CD14-positive monocyte (primary cell): ENCODE data around the gene NFRKB. TPM values are rescaled to one million over a fixed set of nuclear protein-coding genes. Genes with fewer than 3 reads are reported as not detected.

Source experiments
- DNase-seq, 3 donors: peaks; one replicate each; pipeline ENCODE4 v3.0.0-alpha.2; 2011 to 2022
- H2AFZ ChIP-seq: 2 replicates; pipeline ENCODE4 v1.6.0; 2012; ENCODE audit warnings: mild to moderate bottlenecking, low read depth, low read length, inconsistent platforms; ENCODE audit not compliant: insufficient read depth, poor library complexity, severe bottlenecking
- H3K27ac ChIP-seq, 2 donors: 1 replicate in 1 of 2; 2 replicates in 1 of 2; pipeline ENCODE4 v1.5.1; 2012 to 2013; ENCODE audit warnings: low read length in 2 of 2, control low read depth in 1 of 2, inconsistent platforms in 1 of 2, low read depth in 1 of 2, mild to moderate bottlenecking in 1 of 2
- H3K27me3 ChIP-seq, 2 donors: one replicate each; pipeline versions ENCODE4 v1.6.0 to v1.6.1; 2011 to 2013; ENCODE audit warnings: low read length in 2 of 2; ENCODE audit not compliant: control insufficient read depth in 2 of 2, insufficient read depth in 2 of 2
- H3K36me3 ChIP-seq, 2 donors: replicated peaks in 1 of 2; 1 replicate in 1 of 2; 2 replicates in 1 of 2; pipeline versions ENCODE4 v1.5.1 to v1.6.1; 2012 to 2013; ENCODE audit warnings: low read length in 2 of 2, control low read depth in 1 of 2, inconsistent platforms in 1 of 2, mild to moderate bottlenecking in 1 of 2; ENCODE audit not compliant: insufficient read depth in 2 of 2, control insufficient read depth in 1 of 2
- H3K4me1 ChIP-seq, 2 donors: 1 replicate in 1 of 2; 2 replicates in 1 of 2; pipeline versions ENCODE4 v1.5.1 to v1.6.1; 2012 to 2013; ENCODE audit warnings: low read length in 2 of 2, control low read depth in 1 of 2, inconsistent platforms in 1 of 2, mild to moderate bottlenecking in 1 of 2, moderate library complexity in 1 of 2; ENCODE audit not compliant: insufficient read depth in 2 of 2, control insufficient read depth in 1 of 2
- H3K4me2 ChIP-seq: replicated peaks from 2 replicates; pipeline ENCODE3; 2012; ENCODE audit warnings: low read length, moderate library complexity, mild to moderate bottlenecking; ENCODE audit not compliant: poor library complexity, severe bottlenecking; ENCODE audit errors: extremely low read depth
- H3K4me3 ChIP-seq, 3 experiments: fragments of 200-600 bp in 1 of 3; sonication (generic) in 1 of 3; replicated peaks in 1 of 3; 1 replicate in 2 of 3; 2 replicates in 1 of 3; pipeline ENCODE4 v1.5.1; 2011 to 2013; ENCODE audit warnings: low read length in 3 of 3, mild to moderate bottlenecking in 3 of 3, control low read depth in 2 of 3, low read depth in 2 of 3, inconsistent platforms in 1 of 3, moderate library complexity in 1 of 3
- H3K79me2 ChIP-seq: 2 replicates; pipeline ENCODE4 v1.6.0; 2012; ENCODE audit warnings: mild to moderate bottlenecking, control low read depth, inconsistent platforms, low read length, moderate library complexity; ENCODE audit not compliant: insufficient read depth
- H3K9ac ChIP-seq: 2 replicates; pipeline ENCODE4 v1.6.0; 2017; ENCODE audit warnings: low read length, mild to moderate bottlenecking; ENCODE audit not compliant: insufficient read depth, poor library complexity, severe bottlenecking
- H3K9me3 ChIP-seq, 2 donors: replicated peaks in 1 of 2; 1 replicate in 1 of 2; 2 replicates in 1 of 2; pipeline versions ENCODE4 v1.5.1 to v1.6.1; 2012 to 2013; ENCODE audit warnings: low read length in 2 of 2, control low read depth in 1 of 2; ENCODE audit not compliant: control insufficient read depth in 1 of 2, insufficient read depth in 1 of 2
- H4K20me1 ChIP-seq: 2 replicates; pipeline ENCODE4 v1.6.0; 2012; ENCODE audit warnings: mild to moderate bottlenecking, low read length, control low read depth, moderate library complexity; ENCODE audit not compliant: insufficient read depth
- H3K27ac Mint-ChIP-seq, 7 donors: one replicate each; pipeline ENCODE4 v1.8.0; 2020; ENCODE audit warnings: mild to moderate bottlenecking in 7 of 7, mixed read lengths in 7 of 7, moderate library complexity in 6 of 7, inconsistent platforms in 2 of 7
- H3K27me3 Mint-ChIP-seq, 3 donors: one replicate each; pipeline ENCODE4 v1.8.0; 2021 to 2022; ENCODE audit warnings: low read depth in 3 of 3, mild to moderate bottlenecking in 3 of 3, mixed read lengths in 3 of 3, moderate library complexity in 3 of 3, inconsistent platforms in 1 of 3
- H3K36me3 Mint-ChIP-seq, 2 donors: one replicate each; pipeline ENCODE4 v1.8.0; 2020; ENCODE audit warnings: mixed read lengths in 2 of 2, inconsistent platforms in 1 of 2, mild to moderate bottlenecking in 1 of 2
- H3K4me1 Mint-ChIP-seq: one replicate; pipeline ENCODE4 v1.8.0; 2020; ENCODE audit warnings: mild to moderate bottlenecking, mixed read lengths
- H3K4me3 Mint-ChIP-seq, 2 donors: one replicate each; pipeline ENCODE4 v1.8.0; 2020; ENCODE audit warnings: mild to moderate bottlenecking in 2 of 2, mixed read lengths in 2 of 2, moderate library complexity in 1 of 2
- H3K9me3 Mint-ChIP-seq, 7 donors: one replicate each; pipeline ENCODE4 v1.8.0; 2020 to 2022; ENCODE audit warnings: mixed read lengths in 7 of 7, mild to moderate bottlenecking in 6 of 7, moderate library complexity in 6 of 7, inconsistent platforms in 2 of 7
- CTCF ChIP-seq: fragments of 200-600 bp; IDR thresholded peaks from one replicate; pipeline ENCODE4 v1.8.0; 2022; ENCODE audit warnings: antibody characterized with exemption, mild to moderate bottlenecking
- WGBS: methylation state at CpG from one replicate; pipeline ENCODE4 v1.1.5; 2013; ENCODE audit warnings: missing lambda C conversion rate; ENCODE audit not compliant: insufficient coverage; 5-methylcytosine and 5-hydroxymethylcytosine counted together
- intact Hi-C, 2 donors: fragments of 100-400 bp; cut with micrococcal nuclease; formaldehyde crosslinking; loops; one replicate each; pipeline versions ENCODE4 v1.15.0 to v1.15.1; 2023
- polyA plus RNA-seq, 3 donors: library from polyadenylated mRNA; depleted of rRNA in 1 of 3; unstranded in 2 of 3; stranded (reverse) in 1 of 3; fragments of 300-500 nt in 2 of 3; fragments of >200 nt in 1 of 3; fragmentation: Illumina TruSeq in 2 of 3; gene quantifications; 1 replicate in 2 of 3; 2 replicates in 1 of 3; pipeline ENCODE4 v1.2.3, GENCODE V29; 2012 to 2021

NFRKB gene
- polyA plus RNA-seq, 3 donors, result 5.8 to 25.6 (median 9.1) TPM

DNA sequence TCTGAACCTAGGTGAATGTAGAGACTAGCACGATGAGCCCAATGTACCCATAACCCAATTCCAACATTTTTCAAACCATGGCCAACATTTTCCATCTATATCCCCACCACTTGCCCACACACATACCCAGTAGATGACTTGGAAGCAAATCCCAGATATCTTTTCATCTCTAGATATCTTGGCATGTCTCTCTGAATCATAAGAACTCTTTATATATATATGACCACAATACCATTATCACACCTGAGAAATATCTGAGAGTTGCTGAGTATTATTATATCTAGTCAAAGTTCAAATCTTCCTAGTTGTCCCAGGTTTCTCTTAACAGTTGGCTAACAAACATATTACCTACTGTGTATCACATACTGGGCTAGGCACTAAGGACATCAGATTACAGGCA, 37.9 kb upstream of the NFRKB start:
- Histone ChIP-seq H3K4me3 (no peak overlapping the region), H3K36me3 (peaks cover 6 to 21% of the 10 kb centered on the region in 2 donors), H2AFZ (no peak overlapping the region), H3K4me1 (peaks cover 31 to 35% of the 10 kb centered on the region in 2 donors), H3K9me3 (no peaks in the 10 kb centered on the region), H3K27me3 (no peaks in the 10 kb centered on the region), H3K4me2 (no peak overlapping the region), H4K20me1 (no peaks in the 10 kb centered on the region), H3K79me2 (peaks cover 3% of the 10 kb centered on the region), H3K9ac (no peak overlapping the region), H3K27ac (no peak overlapping the region)
- no peak for TF ChIP-seq CTCF
- no peak for DNase-seq
- H3K4me1 Mint-ChIP-seq, result peaks cover 35% of the 10 kb centered on the region
- H3K36me3 Mint-ChIP-seq, result peaks cover 34 to 41% of the 10 kb centered on the region in 2 donors
- H3K4me3 Mint-ChIP-seq, result no peak overlapping the region
- no peak overlapping the region for H3K27ac Mint-ChIP-seq
- intact Hi-C loops, result loop anchor here in 1 of 2 donors (5.0 kb wide), 1 partner anchor 34 kb away; no protein-coding TSS in a partner anchor
- H3K27me3 Mint-ChIP-seq, result no peaks in the 10 kb centered on the region
- no CpG with 5 or more reads among the region's 1 CpG for WGBS
- no peaks in the 10 kb centered on the region for H3K9me3 Mint-ChIP-seq

GRCh38 chr11:129932381-129933067, 37.1 kb upstream of the NFRKB start:
- Histone ChIP-seq H3K27me3 (no peaks in the 10 kb centered on the region), H4K20me1 (no peaks in the 10 kb centered on the region), H3K4me1 (peaks cover 32 to 39% of the 10 kb centered on the region in 2 donors), H3K27ac (no peak overlapping the region), H3K4me3 (no peak overlapping the region), H3K36me3 (peaks cover 6 to 21% of the 10 kb centered on the region in 2 donors), H3K4me2 (no peak overlapping the region), H2AFZ (no peak overlapping the region), H3K9me3 (no peaks in the 10 kb centered on the region), H3K79me2 (peaks cover 3% of the 10 kb centered on the region), H3K9ac (no peak overlapping the region)
- WGBS, result 97% methylated on average over 3 of the region's 7 CpGs
- TF ChIP-seq CTCF, result no peak
- intact Hi-C loops, result loop anchor here in 1 of 2 donors (5.0 kb wide), 1 partner anchor 35 kb away; no protein-coding TSS in a partner anchor
- no peaks in the 10 kb centered on the region for H3K9me3 Mint-ChIP-seq
- H3K27ac Mint-ChIP-seq, result no peak overlapping the region
- DNase-seq, result no peak
- H3K4me3 Mint-ChIP-seq, result no peak overlapping the region
- no peaks in the 10 kb centered on the region for H3K27me3 Mint-ChIP-seq
- H3K4me1 Mint-ChIP-seq, result peaks cover 38% of the 10 kb centered on the region
- peaks cover 37 to 39% of the 10 kb centered on the region in 2 donors for H3K36me3 Mint-ChIP-seq
